Measurements from ENCODE around the gene CENPB.
"Not testable (repeated sequence)": the region's sequence is repeated elsewhere in the genome, so short reads cannot be mapped to it uniquely, and the experiment has no call there.

The CENPB gene

DNA sequence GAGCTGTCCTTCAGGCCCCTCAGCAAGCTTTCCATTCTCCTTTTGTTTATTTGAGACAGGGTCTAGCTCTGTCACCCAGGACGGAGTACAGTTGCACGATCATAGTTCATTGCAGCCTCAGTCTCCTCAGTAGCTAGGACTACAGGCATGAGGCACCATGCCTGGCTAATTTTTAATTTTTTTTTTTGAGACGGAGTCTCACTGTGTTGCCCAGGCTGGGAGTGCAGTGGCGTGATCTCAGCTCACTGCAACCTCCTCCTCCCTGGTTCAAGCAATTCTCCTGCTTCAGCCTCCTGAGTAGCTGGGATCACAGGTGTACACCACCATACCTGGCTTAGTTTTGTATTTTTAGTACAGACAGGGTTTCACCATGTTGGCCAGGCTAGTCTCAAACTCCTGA, 2.7 kb upstream of the CENPB start:
- DNase-seq (ENCODE audit: low read depth in 1 of 2, low spot score in 1 of 2) = not testable (repeated sequence)

DNA sequence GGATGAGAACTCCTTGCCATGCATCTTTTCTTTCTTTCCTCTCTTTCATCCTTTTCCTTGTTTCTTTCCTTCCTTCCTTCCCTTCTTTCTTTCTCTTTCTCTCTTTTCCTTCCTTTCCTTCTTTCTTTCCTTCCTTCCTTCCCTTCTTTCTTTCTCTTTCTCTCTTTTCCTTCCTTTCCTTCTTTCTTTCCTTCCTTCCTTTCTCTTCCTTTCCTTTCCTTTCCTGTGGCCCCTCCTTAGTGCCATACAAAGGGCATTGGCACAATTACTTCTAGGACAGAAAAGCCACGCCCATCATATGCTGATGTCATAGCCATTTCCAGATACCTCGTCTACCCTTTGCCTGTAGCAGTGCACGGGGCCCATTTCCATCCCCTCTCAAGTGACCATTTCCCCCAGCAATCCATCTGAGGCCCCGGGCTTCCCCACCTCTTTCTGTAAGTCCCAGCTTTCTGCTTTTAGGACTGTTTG, 2.2 kb upstream of the CENPB start:
- no peak for DNase-seq (ENCODE audit: low read depth in 1 of 2, low spot score in 1 of 2)

DNA sequence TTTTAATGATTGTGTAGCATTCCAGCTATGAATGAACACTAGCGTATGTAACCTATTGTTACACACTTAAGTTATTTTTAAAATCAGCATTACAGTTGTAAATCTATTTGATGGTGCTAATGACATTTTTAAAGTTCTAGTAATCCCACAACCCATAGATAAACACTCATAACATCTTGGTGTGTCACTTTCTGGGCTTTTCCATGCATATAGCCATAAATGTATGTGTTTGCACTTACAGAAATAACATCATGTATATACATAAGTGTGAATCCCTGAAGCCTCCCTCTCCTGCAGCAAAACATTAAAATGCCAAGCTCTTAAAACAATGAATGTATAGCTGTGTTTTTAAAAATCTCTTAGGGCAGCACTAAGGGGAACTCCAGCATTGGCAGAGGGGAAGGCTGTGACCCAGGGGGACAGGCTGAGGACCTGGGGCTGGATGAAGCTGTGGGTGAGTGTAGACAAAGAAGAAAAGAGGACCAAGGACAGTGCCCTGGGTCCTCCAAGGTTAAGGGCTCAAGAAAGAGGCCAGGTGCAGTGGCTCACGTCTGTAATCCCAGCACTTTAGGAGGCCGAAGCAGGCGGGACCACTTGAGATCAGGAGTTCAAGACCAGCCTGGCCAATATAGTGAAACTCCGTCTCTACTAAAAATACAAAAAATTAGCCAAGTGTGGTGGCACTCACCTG, 929 bp upstream of the CENPB start:
- DNase-seq (ENCODE audit: low read depth in 1 of 2, low spot score in 1 of 2) = no peak

DNA sequence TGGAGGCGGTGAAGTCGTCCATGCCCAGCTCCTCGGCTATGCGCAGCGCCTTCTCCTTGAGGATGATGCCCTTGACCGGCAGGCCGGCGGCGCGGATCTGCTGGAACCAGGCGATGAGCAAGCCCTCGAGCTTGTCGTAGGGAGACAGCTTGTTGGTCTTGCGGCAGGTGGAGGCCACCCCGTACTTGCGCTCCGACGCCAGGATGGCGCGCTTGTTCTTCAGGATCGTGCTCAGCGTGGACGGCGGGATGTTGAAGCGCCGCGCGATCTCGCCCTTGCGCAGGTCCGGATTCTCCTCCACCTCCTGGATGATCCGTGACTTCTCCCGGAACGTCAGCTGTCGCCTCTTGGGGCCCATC, 435 bp downstream of the CENPB start:
- DNase-seq (ENCODE audit: low read depth in 1 of 2, low spot score in 1 of 2) = no peak

DNA sequence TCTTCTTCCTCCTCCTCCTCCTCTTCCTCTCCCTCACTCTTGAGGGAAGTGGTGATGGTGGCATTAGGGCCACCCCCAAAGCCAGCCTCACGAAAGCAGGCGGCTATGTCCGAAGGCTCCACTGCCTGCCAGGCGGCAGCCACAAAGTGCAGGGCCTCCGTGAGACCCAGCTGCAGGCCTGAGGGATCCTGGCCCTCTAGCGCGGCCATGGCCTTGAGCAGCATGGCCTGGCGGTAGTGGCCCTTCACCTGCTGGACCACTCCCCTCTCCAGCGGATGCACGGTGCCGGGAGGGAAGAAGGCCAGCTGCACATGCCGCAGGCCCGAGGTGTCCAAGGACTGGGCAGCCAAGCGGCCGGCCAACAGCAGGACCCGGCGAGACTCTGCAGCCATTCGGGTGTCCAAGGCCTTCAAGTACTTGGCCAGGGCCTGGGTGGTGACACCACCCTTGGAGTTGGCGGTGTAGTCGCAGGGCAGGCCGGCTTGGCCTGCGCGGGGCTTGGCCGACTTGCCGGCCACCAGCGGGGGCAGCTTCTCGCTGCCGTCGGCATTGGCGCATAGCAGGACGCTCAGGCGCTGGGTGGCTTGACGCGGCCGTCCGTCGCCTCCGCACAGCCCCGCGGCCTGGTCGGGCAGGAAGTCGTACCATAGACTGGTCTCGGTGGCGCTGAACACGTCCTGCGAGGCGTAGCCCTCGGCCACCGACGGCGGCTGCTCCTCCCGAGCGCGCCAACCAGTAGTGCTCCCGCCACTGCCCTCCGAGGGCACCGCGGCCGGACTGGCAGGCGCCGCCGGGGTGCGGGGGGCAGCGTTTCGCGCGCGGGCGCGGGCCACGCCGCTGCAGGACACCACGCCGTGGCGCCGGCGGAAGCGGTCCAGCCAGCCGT, 1.1 kb downstream of the CENPB start:
- DNase-seq (ENCODE audit: low read depth in 1 of 2, low spot score in 1 of 2) = no peak

DNA sequence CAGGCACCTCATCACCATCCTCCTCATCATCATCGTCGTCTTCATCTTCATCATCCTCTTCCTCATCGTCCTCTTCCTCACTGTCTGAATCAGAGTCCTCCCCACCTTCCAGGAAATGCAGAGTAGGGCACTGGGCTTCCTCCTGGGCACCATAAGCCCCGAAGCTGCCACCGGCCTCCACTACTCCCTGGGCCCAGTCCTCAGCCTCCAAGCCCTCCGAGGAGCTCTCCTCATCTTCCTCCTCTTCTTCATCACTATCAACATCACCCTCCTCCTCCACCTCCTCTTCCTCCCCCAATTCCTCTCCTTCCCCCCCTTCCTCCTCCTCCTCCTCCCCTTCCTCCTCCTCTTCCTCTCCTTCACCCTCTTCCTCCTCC, 1.7 kb downstream of the CENPB start:
- no peak for DNase-seq (ENCODE audit: low read depth in 1 of 2, low spot score in 1 of 2)

DNA sequence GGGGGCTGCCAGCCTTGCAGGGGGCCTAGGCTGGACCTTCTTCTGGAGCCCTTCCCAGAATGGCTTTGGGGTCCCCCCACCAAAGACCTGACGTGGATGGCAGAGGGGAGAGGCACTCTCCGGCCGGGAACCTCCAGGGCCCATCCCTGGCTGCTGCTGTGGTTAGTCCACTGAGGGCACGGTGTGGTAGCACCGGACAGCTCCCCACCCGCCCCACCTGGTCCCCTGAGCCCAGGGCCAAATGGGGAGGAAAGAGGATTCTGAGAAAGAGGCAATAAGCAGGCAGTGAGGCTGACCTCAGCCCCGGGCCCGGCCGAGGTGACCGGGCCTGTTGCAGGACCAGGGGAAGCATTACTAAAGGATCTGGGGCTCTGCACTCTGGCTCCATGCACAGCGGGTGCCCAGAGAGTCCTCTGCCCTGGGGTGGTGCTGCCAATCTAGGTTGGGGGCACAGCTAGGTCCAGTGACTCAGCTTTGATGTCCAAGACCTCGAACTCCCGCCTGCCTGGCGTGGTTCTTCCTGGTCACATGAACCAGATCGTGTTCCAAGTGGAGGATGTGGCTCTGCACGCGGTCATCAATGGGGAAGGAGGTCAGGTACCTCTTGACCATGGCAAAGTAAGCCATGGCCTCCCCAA, 2.2 kb downstream of the CENPB start:
- DNase-seq (ENCODE audit: low read depth in 1 of 2, low spot score in 1 of 2) = no peak

DNA sequence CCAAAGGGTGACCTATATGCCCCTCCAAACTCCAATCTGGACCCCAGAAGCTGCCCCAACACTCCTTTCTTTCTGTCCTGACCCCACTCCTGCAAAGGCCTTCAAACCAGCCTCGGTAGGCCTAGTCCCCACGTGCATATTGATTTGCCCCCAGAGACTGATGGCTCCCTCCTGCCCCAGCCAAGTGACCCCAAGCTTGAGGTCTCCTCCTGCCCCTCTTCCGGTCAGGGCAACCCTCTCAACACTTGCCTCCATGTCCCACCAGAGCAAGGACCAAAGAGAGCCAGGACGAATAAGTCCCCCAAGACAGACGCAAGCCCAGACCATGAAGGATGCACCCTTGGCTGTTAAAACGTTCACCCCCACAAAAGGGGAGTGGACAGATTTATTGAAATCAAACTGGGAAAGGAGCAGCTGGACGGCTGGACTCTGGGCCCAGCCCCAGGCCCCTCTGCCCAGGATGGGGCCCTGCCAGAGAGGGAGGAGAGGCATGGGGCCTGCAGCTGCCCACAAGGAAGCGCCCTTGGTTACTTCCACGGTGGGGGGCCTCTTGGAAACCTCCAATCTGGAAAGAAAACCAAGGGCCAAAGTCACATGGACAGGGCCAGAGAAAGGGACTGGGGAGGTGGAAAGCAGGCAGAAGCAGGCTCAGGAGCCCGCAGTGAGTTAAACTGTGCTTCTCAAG, 2.9 kb downstream of the CENPB start:
- no peak for DNase-seq (ENCODE audit: low read depth in 1 of 2, low spot score in 1 of 2)

DNA sequence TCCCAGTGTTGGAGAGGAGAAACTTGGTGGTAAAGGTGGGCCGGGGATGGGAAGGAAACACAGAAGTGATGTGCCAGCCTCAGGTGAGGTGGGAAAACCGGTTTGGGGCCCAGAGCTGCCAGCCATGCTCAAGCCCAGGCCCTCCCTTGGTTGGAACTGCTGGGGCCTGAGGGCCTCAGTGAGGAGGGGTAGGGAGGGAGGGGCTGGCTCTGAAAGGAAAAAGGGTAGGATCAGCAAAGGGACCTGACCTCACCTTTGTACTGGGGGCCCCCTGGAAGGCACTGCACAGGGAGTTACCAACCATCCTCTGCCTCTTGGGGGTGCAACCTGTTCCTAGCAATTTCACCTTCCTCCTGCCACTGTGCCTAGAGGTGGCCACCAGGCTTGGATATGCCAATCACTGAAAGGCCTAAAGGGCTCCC, 3.5 kb downstream of the CENPB start:
- DNase-seq (ENCODE audit: low read depth in 1 of 2, low spot score in 1 of 2) = no peak

DNA sequence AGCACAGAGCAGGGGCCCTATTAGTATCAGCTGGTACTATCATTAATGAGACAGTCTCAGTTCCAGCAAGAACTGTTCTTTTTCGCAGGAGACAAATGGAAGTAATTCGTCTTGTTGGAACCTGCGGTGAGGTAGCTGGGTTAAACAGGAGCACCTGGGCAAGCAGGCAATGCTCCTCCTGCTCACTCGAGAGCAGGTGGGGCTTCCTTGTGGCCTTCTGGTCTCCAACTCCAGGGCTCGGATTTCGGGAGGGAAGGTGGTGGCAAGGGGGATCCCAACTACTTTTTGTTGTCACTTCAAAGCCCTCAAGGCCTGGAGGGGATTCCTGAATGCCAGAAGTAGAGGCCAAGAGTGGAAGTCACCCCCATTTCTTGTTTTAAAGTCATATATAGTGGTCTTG, 3.9 kb downstream of the CENPB start:
- DNase-seq (ENCODE audit: low read depth in 1 of 2, low spot score in 1 of 2) = no peak

DNA sequence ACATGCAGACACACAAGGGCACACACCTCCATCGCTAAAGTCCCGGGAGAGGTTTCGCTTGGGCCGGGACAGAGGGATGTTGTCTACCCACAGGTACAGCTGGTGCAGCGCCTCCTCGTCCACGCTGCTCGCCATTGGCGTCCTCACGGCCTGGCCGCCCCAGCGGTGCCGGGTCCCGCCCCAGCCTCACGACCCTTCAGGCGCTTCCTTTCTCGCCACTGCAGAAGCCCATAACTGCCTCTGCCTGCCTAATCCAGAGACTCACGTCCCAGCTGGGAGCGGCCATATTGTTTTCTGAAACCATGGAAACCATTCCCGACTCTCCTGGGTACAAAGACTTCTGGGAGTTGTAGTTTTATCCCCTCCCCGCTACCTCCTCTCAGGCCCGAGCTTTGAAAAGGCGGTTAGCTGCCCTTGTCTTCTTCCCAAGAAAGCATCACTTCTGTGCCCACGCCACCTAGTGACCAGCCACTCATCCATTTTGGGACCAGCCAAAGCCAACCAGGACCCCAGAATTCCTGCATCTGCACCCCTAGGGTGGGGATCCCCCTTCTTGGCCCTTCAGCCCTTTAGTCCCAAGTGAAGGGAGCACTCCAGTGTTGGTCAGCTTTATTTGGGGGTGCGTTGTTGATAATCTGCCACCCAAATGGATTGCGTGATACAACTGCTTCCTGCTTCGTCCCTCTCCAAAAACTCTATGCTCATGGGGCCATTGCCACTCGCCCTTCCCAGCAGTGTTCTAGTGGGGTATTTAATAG, 5.2 kb downstream of the CENPB start, which contains the start of gene SPEF1:
Gene SPEF1 (minus strand): TSS at position 296 of the 758 bp plus-strand sequence. CDS start 161 bp downstream, at position 135.
- no peak for DNase-seq (ENCODE audit: low read depth in 1 of 2, low spot score in 1 of 2)

DNA sequence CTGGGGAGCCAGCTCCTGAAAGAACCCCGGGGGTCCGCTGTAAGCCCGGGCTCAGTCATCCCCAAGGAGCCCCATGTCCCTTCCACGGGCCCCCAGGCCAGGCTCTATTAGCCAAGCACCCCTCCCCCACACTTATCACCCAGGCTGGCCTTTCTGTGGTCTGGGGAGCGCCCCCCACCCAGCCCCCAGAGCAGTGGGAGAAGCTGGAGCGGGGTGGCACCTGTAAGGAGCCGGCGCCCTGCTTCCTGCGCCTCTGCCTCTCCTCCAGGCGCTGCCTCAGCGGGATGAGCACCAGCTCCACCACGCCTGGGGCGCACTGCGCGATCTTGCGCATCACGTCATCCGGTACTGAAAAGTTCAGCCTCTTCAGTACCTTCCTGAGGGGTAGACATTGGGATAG, 7.6 kb downstream of the CENPB start:
- DNase-seq (ENCODE audit: low read depth in 1 of 2, low spot score in 1 of 2) = no peak

DNA sequence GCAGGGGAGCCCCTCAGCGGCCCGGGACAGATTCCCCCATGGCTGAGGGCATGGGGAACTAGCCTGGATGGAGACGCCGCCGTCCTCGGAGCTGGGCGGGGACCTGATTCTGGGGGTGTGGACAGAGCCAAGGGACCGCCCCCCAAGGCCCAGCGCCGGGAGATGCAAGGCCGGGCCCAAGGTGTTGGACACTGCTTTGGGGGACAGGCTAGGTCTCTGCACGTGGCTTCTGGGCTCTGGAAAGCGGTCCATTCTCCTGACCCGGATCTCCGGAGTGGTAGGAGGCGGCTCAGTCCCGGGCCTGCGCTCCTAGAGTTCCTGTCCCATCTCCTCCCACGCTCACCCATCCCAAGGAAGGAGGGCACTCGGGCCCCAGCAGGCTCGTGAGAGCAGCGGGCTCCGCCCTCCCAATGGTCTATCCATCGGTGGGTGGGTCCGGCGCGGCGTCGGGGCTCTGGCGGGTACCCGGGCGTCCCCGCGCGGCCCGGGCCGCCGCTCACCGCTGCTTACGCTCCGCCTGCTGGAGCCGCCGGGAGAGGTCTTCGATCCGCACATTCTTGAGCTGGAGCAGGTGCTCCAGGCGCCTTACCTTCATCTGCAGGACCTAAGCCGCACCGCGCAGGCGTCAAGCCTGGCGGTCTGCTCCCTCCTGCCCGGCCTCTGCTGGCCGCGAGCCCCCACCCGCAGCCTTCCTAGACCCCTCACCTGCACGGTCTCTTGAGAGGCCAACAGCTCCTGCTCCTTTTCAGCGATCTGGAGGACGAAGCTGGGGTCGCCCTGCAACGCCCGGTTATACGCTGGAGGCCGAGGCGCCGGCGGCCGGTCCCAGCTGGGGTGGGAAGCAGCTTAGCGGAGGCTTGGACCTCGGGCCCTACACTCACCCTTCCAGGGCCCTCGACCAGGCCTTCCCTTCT, 8.6 kb downstream of the CENPB start:
- DNase-seq (ENCODE audit: low read depth in 1 of 2, low spot score in 1 of 2) = no peak

DNA sequence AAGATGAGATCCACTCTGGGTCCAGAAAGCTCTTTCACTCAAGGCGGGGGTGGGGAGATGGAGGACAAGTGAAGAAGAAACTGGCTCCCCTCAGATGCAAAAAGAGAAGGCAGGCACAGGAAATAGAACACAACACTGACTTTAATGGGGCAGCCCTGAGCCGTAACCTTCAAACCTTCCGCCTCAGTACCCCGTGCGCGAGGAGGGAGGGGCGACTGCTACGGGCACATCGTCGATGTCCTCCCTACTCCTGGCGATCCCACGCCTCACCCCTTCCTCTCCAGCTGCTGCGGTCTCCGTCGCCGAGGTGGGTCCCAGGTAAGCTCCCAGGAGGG, 9.2 kb downstream of the CENPB start:
- DNase-seq (ENCODE audit: low read depth in 1 of 2, low spot score in 1 of 2) = no peak

DNA sequence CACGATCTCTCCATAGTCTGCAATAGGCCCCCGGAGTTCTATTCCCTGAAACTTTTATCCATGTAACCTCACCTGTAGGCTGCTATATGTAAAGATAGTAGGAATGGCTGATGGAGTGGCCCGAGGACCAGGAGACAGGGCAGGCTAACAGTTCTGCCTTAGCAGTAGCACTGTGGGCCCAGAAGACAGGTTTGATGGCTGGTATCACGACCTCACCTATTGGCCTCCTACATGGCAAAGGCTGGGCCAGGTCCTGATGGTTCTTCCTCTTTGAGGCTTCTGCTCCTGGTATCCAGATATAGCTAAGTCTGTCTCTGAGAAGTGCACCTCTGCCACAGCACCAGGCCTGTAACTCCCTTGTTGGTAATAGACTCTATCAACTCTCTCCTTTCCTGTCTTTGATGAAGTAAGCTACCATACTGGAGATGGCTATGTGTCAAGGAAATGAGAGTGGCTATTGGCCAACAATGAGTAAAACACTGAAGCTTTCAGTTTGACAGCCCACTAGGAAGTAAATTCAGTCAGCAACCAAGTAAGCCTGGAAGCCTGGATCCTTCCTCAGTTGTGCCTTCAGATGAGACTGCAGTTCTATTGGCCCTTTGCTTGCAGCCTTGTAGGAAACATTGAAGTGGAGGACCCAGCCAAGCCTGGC, 11.0 kb downstream of the CENPB start:
- no peak for DNase-seq (ENCODE audit: low read depth in 1 of 2, low spot score in 1 of 2)

DNA sequence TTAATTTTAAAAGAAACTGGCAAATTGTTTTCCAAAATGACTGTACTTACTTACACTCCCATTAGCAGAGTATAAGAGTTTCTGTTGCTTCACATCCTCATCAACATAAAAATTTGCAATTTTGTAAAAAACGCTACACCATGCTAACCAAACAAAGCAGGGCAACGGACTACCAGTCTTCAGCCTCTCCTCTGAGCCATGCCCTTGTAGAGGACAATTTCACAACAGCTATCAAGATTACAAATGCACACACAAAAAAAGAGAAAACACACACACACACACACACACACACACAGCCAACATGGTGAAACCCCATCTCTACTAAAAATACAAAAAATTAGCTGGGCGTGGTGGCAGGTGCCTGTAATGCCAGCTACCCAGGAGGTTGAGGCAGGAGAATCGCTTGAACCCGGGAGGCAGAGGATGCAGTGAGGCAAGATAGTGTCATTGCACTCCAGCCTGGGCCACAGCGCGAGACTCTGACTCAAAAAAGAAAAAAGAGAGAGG, 14.9 kb downstream of the CENPB start:
- no peak for DNase-seq (ENCODE audit: low read depth in 1 of 2, low spot score in 1 of 2)

DNA sequence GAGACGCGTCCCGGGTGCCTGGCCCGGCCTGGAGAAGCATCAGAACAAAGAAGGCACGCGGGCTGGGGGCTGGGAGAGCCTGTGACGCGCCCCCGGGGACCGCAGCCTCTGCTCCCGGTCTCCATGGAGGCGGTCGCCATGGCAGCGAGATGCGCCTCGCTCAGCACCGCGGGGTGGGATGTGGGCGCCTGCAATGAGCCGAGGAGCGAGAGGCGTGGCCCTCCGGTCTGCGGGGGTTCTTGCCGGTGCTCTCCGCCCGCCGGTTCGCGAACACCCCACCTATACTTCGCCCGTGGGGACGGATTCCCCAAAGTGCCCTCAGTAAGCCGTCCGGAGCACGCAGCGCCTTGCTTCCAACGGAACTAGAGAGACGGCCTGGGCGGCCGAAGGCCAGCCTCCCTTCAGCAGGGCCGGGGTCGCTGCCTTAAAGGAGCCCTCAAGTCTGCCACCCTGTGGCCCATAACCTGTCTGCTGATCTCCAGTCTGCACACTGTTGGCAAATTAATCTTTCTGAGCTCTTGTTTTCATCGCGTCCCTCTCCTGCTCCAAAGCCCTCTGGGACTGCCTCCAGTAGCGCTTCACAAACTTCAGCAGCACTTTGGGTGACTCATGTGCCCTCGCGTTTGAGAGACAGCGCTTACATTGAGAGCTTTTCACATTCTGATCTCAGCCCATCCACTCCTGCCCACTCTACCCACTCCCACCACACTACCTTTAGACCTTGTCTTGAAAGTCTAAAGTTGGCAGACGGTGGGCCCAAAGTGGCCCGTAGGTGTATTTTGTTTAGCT, 18.0 kb downstream of the CENPB start:
- peak; percentile 63 to 78 for DNase-seq (ENCODE audit: low read depth in 1 of 2, low spot score in 1 of 2)
